ENCODE measurements around the gene SMIM5.

SMIM5 gene

GRCh38 chr17:75642182-75642783, 9.0 kb downstream of the SMIM5 start:
- no peak for DNase-seq

GRCh38 chr17:75642784-75643642, 9.8 kb downstream of the SMIM5 start:
- DNase-seq = no peak

- no peak for DNase-seq
Measured at GRCh38 chr17:75643643-75644017, 10.4 kb downstream of the SMIM5 start.

- DNase-seq = no peak
Measured at GRCh38 chr17:75645501-75645888, 12.3 kb downstream of the SMIM5 start.

- no peak for DNase-seq
Measured at GRCh38 chr17:75645889-75646637, 12.8 kb downstream of the SMIM5 start.

- no peak for DNase-seq
Measured at GRCh38 chr17:75646638-75646992, 13.4 kb downstream of the SMIM5 start.

GRCh38 chr17:75647061-75647460, 13.8 kb downstream of the SMIM5 start:
- no peak for DNase-seq

- no peak for DNase-seq
Measured at GRCh38 chr17:75647921-75648320, 14.7 kb downstream of the SMIM5 start.

- no peak for DNase-seq
Measured at GRCh38 chr17:75649687-75650086, 16.5 kb downstream of the SMIM5 start.

- no peak for DNase-seq
Measured at GRCh38 chr17:75650874-75651273, 17.6 kb downstream of the SMIM5 start.

GRCh38 chr17:75652341-75652740, 19.1 kb downstream of the SMIM5 start:
- no peak for DNase-seq

GRCh38 chr17:75652934-75653549, 19.8 kb downstream of the SMIM5 start:
- peak; percentile 35 for DNase-seq

- no peak for DNase-seq
Measured at GRCh38 chr17:75654176-75654575, 20.9 kb downstream of the SMIM5 start.

GRCh38 chr17:75658237-75658636, 25.0 kb downstream of the SMIM5 start:
- DNase-seq = no peak

GRCh38 chr17:75661531-75661930, 28.3 kb downstream of the SMIM5 start:
- DNase-seq = no peak

- DNase-seq = no peak
Measured at GRCh38 chr17:75662511-75662910, 29.3 kb downstream of the SMIM5 start.

GRCh38 chr17:75664099-75664549, 30.9 kb downstream of the SMIM5 start:
- no peak for DNase-seq

- DNase-seq = no peak
Measured at GRCh38 chr17:75665981-75666380, 32.7 kb downstream of the SMIM5 start.

GRCh38 chr17:75666959-75667790, 33.9 kb downstream of the SMIM5 start, which contains the start of the genes RECQL5 and SAP30BP:
RECQL5 (minus strand) TSS chr17:75667154; CDS start chr17:75666557, 597 bp downstream.
SAP30BP (plus strand) TSS chr17:75667338; CDS start chr17:75667373, 35 bp downstream.
- DNase-seq = peak; percentile 100

- no peak for DNase-seq
Measured at GRCh38 chr17:75667825-75668224, 34.6 kb downstream of the SMIM5 start.

GRCh38 chr17:75668489-75668888, 35.3 kb downstream of the SMIM5 start:
- no peak for DNase-seq

GRCh38 chr17:75670868-75671267, 37.6 kb downstream of the SMIM5 start:
- no peak for DNase-seq
